GM18873 (cell line): ENCODE data around the gene BATF.

ENCODE experiments used
- ATAC-seq: cut with Tn5 transposase; IDR thresholded peaks from one replicate; pipeline ENCODE4 v1.9.1; 2021; ENCODE audit warnings: mild to moderate bottlenecking, moderate library complexity, moderate number of reproducible peaks; ENCODE audit not compliant: unreplicated experiment, low FRiP score

Gene BATF

DNA sequence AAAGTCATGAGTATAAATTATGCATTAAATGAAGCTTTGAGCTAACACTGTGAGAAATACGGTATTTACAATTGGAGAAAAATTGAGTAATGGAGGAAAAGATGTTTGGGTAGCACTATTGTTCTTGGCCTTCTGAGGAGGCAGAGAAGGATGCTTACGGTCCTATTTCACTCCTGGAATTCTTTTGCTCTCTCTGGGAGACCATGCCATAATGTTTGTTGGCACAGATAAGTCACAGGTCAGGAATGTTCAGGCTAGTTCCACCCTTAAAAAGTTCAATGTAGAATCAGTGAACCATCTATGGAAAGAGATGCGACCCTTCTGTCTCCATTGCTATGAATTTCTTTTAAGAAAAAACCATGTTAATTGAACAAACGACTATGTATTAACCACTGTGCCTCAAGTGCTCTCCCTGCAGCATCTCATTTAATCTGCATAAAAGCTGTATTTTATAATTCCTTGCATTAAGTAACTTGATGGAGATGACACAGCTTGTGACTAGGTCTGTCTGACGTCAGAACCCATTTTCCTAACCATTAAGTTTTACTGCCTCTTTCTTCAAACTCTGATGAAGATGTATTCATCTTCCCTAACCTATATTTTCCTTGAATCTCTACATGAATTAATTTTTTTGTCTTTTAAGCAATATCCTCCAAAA lies 9.5 kb downstream of the BATF start:
- no peak for ATAC-seq

DNA sequence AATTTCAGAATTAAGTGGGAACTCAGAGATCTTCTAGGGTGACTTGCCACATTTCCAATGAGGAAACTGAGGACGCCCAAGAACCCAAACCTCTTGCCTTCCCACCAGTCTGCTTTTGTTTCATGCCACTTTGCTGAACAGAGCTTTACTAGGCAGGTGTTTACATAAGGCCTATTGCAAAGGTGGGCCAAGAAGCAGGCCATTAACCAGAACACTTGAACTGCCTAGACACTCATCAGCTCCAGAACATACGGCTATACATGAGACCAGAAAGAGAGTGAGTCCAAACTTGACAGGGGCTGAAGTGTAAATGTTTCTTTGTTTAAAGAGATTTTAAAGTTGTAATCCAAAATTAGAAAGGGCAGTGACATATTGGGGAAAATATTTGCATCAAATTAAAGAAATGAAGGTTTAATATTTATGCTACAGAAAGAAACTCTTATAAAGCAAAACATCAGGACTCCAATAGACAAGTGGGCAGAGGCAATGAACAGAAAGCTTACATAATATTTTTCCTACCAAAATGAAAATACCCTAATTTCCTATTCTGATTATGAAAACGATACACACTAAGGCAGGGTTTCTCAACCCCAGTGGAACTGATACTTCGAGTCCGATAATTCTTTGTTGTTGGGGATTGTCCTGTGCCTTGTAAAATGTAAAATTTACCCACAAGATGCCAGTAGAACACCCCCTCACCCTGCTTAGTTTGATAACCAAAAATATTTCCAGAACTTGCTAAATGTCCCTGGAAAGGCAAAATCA lies 11.7 kb downstream of the BATF start:
- ATAC-seq, result no peak

DNA sequence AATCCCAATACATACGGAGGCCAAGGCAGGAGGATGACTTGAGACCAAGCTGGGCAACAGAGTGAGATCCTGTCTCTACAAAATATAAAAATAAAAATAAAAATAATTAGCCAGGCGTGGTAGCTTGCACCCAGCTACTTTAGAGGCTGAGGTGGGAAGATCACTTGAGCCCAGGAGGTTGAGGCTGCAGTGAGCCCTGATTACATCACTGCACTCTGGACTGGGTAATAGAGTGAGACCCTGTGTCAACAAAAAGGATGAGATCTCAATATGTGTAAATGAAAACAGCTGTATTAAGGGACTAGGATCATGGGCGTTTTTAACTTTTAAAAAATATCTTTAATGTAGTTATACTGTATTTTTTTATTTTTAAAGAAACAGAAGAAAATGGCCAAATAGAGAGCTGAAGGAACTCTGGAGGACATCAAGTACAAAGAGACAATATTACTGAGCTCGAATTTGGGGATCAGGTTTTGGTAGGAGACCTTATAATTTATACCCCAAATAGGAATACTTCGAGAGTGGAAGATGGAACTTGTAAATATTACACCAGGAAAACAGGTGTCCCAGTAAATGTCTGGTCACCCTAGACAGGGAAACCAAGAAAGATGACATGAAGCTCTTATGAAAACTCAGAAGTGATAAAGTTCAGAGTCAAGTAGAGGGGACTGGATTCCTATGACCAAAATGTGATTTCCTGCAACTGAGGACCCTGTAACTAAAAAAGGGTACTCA lies 13.1 kb downstream of the BATF start:
- ATAC-seq, result no peak

DNA sequence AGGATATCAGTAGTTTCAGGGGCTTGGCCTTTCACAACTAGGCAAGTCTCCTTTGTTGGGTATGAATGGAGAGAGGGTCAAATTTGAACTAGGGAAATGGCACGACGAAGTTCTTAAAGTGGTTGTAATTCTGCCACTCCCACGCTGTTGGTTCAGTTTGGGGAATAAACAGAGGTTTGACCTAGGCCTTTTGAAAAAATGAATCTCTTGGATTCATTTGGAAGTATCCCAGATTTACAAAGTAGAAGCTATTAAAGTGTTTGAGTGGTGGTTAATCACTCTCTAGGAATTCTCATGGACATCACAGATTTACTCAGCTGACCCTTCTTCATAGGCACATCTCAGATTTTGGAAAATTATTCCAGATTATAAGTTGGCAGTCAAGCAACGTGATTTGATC lies 14.8 kb downstream of the BATF start:
- no peak for ATAC-seq

DNA sequence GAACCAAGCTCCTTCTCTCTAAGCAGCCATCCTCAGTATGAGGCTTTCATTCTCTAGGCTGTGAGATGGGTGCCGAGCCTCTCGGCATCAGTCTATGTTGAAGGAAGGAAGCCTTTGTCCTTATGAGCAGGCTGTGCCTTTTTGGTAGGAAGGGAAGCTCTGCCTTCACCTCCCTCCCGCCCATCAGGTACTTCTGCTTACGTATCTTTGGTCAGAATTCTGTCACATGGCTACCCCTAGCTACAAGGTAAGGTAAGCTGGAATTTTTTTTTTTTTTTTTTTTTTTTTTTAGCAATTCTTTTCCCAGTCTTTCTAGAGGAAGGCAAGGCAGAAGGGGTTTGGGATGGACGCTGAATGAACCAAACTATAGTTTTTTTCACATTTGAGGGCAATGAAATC lies 16.9 kb downstream of the BATF start:
- ATAC-seq, result no peak

DNA sequence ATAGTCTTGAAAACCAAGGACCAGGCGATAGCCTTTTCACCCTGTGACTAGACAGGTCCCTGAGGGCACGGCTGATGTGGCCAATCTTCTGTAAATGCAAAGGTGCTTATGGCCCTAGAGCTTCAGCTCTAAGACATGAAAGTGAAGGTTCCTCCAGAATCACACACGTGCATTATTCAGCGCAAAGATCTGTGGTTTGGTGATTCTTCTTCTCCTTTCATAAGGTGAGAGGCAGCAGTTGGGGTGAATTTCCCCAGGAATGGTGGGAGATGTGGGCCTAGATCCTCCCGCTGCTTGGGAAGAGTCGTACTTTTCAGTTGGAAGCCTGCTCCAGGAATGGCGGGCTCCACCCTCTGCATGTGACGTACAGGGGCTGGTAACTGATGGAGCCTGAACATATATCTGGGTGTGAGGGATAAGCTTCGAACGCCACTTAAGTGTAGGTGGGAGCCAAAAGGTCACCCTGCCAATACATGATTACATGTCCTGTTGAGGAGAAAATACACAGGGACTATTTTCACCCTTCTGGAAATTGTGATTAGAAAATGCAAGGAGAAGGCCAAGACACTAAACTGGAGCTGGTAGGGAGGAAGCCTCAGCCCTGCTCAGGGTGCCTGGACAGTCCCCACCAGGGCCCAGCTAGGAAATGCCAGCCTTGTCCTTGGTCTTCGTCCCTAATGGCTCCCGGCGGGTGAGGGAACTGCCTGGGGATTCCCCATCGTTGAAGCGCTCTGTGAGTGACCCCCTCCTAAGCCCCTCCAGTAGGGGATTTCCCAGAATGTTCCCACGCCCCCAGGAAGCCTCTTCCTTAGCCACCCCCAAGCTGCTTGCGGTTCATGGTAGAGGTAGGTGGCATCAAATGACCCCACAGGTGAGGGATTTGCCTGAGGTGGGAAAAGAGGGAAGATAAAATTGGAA lies 17.6 kb downstream of the BATF start:
- peak; percentile 38 for ATAC-seq

DNA sequence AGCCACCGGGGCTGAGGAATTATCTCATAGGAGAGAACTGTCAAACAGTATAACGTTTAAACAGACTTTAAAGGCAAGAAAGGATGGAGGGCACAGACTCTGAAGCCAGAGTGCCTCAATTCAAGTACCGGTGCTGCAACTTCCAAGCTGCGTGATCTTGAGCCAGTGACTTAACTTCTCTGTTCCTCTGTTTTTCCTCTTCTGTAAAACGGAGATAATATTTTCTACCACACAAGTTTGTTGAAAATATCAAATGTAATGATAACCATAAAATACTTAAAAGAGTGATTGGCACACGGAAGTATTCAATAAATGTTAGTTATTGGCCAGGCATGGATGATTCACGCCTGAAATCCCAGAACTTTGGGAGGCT lies 18.2 kb downstream of the BATF start:
- ATAC-seq, result no peak

DNA sequence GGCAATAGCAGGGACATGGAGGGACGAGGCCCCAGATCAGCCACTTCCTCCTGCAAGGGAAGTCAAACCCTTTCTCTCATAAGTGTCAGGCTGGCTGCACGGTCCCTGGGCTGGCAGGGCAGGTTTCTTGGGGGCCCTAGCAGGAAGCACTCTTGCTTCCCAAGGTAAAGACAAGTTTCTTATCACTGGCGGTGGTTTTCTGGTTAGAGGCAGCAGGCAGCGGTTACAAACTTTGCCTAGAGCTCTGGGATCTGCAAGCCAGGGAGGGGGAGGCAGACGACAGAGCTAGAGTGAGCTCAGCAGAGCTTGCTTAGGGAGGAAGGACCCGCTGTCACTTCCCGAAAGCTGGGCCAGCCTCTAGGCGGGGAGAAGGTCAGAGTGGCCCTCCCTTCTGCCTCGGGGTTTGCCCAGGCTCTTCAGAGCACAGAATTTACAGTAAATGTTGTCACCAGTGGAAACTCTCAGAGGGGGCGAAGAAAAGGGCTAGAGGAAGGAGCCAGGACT lies 20.4 kb downstream of the BATF start:
- ATAC-seq, result peak; percentile 47

DNA sequence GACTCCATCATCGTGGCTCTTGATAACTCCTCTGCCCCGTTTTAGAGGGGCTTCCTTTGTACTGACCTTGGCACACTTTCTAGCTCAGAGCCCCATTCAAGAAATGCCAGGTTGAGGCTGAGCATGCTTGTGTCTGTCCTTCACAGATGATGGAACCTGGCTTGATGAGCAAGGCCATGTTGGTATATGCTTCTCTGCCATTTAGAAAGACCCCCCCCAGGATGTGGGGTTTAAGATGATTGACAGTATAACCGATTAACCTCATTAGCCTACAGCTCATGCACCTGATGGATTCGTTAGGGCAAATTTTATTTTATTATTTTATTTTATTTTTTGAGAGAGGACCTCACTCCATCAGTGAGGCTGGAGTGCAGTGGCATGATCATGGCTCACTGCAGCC lies 21.0 kb downstream of the BATF start:
- ATAC-seq, result no peak

DNA sequence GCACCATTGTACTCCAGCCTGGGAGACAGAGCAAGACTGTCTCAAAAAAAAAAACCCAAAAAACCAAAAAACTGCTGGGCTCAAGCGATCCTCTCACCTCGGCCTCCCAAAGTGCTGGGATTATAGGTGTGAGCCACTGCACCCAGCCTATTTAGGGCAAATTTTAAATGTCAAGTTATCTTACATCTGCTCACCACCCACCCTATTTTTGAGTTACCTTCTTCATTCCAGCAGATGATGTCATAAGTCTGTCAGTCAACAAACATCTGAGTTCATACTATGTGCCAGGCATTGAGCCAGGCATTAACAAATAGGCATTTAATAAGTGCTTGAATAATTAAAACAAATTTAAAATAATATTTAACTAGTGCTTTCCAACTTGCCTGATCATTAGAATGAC lies 21.5 kb downstream of the BATF start:
- ATAC-seq, result no peak

DNA sequence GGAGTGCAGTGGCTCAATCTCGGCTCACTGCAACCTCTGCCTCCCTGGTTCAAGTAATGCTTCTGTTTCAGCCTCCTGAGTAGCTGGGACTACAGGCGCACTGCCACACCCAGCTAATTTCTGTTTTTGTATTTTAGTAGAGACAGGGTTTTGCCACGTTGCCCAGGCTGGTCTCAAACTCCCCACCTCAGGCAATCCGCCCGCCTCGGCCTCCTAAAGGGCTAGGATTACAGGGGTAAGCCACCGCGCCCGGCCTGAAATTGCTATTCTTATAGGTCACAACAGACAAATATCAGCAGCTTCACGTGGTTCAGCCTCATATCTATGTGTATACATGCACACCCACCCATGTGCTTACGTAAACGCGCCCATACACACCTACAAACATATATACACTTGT lies 23.6 kb downstream of the BATF start:
- no peak for ATAC-seq

DNA sequence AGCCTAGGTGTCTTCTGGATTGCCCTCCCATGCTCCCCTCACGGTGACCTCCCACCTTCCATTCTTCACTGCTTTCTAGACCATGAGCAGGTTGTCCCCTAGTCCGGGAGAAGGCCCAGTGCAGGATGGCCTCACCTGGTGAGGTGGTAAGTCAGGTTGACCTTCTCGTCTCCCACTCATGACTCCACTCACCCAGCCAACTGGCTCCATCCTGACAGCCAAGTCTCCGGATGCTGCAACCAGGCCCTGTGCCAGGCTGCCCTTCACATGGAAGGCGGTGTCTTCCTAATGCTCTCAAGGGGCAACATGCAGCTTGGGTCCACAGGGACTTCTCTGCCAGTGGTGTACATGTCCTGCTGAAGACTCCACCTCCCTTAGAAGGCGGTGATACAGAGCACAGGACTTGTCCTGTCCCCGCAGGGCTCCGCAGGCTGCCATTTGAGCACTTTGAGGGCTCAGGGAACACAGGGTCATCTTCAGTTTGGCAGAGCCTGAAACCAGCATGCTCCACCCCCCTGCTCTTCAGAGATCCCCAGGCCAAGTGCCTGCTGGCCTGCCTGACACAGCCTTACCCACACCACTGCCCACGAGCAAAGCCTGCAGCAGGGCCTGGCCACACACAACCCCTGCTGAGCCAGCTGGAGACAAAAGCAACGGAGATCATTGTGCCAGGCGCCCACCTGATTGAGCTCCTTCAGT lies 25.4 kb downstream of the BATF start:
- no peak for ATAC-seq

DNA sequence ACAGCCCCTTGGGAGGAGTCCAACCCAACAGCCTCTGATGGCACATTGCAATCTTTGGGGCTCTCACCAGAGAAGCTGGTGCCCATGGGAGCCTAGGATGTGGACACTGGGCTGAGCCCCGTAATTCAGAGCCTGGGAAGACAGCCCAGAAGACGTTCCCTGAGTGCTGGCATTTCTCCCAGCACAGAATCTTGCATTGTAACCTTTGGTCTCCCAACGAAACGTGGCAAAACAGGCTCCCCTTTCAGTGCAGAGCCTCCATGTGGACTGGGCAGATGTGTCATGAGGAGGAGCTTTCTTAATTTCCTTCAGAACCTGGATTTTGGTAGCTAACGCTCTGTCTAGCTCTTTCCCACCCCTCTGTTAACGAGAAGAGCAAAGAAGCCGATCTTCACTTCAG lies 26.3 kb downstream of the BATF start:
- no peak for ATAC-seq

DNA sequence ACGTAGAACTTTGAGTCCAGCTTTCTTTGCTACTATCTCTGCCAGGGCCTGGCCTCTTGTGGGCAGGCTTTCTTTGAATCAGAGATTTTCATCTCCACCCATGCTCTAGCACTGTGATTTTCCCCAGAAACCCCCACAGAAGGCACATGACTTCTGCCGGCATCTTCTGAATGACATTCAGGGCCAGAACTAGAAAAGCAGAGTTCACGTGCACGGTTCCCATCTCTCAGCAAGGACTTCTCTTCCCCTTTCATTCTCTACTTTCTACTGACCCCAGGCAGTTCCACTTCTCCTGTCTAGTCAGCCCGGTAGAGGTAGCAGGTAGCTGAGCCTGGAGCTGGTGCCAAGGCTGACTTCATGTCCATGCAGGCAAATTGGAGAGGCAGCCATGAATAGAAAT lies 26.9 kb downstream of the BATF start:
- no peak for ATAC-seq

DNA sequence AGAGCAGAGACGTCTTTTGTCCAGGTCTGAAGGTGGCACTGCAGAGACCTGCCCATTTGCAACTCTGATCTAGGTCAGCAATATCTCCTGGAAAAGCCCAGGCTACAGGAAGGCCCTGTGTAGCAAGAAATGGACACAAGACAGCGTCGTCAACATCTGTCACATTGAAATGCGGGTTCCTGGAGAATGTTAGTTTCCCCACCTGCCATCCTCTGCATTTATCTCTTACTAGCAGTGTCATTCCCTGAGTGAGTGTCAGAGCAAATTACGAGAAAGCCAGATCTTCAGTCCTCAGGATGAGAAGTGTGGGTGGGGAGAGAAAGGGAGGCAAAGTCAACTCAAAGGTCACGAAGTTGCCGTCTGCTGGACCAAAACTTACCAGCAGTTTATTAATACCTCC lies 28.8 kb downstream of the BATF start:
- no peak for ATAC-seq

DNA sequence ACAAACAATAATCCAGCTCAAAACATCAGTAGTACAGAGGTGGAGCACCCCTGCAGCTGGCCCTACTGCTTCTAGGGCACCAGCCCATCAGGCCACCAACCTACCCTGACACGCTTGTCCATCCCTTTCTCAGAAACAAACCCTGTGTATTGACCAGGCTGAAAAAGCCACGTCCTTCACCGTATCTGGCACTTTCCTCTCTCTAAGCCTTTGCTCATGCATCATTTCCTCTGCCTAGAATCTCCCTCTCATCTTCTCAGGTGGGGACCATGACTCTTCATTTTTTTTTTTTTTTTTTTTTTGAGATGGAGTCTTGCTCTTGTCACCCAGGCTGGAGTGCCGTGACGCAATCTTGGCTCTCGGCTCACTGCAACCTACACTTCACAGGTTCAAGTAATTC lies 30.9 kb downstream of the BATF start:
- ATAC-seq, result no peak

DNA sequence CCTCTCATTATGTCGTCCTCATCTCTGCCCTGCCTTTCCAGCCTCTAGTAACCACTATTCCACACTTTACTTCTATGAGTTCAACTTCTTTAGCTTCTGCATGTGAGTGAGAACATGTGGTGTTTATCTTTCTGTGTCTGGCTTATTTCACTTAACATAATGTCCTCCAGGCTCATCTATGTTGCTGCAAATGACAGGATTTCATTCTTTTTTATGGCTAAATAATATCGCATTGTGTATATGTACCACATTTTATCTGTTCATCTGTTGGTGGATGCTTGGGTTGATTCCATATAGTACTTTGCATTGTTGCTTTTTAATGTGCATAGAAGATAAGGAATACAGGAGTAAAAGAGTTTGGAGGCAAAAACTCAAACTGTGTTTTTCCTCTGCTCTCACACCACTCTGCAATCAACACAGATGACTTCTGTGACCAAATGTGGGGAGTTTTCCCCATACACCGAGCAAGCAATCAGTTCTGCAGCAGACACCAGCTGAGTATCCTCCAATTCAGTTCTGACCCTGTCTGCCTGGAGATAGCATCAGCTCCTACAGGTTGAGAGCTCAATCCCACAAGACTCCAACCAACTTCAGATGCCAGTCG lies 31.6 kb downstream of the BATF start:
- ATAC-seq, result no peak

DNA sequence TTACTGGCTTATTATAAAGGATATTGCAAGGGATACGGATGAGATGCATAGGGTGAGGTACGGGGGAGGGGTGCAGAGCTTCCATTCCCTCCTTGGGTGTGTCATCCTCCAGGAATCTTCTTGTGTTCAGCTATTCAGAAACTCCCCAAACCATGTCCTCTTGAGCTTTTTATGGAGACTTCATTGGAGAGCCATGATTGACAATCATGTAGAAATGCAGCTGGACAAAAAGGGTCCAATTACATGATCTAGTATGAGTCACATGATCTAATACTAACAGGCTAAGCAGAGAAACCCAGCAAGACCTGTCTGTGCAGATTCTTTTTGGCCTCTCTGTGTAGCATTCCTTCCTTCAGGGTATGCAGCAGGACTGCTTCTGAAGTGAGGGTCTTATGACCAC lies 32.2 kb downstream of the BATF start:
- ATAC-seq, result no peak

DNA sequence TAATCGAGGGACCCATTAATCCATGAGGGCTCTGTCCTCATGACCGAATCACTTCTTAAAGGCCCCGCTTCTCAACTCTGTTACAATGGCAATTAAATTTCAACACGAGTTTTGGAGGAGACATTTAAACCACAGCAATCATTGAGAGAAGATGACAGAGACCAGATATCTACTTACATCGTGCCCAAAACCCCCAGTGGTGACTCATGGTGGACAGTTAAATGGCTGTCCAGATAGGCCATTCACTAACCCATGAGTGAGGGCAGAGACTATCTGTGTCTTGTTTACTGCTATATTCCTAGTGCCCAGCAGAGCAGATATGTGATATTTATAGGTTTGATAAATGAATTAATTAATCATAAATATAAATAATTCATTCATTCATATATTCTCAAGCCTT lies 36.2 kb downstream of the BATF start:
- ATAC-seq, result no peak

DNA sequence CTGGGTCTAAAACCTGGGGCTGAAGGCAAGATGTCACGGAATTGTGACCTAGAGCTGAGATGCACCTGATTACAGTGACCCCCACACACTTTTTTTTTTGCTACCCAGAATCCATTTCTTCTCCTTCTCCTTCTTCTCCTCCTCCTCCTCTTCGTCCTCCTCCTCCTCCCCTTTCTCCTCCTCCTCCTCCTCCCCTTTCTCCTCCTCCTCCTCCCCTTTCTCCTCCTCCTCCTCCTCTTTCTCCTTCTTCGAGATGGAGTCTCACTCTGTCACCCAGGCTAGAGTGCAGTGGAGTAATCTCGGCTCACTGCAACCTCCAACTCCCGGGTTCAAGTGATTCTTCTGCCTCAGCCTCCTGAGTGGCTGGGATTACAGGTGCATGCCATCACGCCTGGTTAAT lies 36.8 kb downstream of the BATF start:
- no peak for ATAC-seq
